Right ventricle myocardium inferior (tissue), 1 donor: ENCODE measurements around the gene MYBPHL. TPM values are rescaled to one million over a fixed set of nuclear protein-coding genes. Genes with fewer than 3 reads are reported as not detected.

ENCODE experiments used
- ATAC-seq: fragments of 200-7000 bp; cut with Tn5 transposase; one replicate; pipeline ENCODE4 v1.9.1; 2020; ENCODE audit warnings: mild to moderate bottlenecking, moderate library complexity
- DNase-seq: peaks from one replicate; pipeline ENCODE4 v3.0.0; 2021; ENCODE audit errors: missing footprints
- intact Hi-C: fragments of 100-400 bp; cut with DNase I; formaldehyde crosslinking; loops from one replicate; pipeline ENCODE4 v1.11.0; 2022
- total RNA-seq: library from RNA; stranded (reverse); fragmentation: NEBNext Ultra II Directional; extraction: Animal tissue kit (Norgen Biotek cat#: 25700); gene quantifications from one replicate; pipeline ENCODE4 v1.2.1, GENCODE V29; 2021
- donor health status: DM: no; HTN: yes; CAD: no; lungs with severe emphysema.

Gene MYBPHL
- total RNA-seq, 1 donor from 2014 or later: not detected

DNA sequence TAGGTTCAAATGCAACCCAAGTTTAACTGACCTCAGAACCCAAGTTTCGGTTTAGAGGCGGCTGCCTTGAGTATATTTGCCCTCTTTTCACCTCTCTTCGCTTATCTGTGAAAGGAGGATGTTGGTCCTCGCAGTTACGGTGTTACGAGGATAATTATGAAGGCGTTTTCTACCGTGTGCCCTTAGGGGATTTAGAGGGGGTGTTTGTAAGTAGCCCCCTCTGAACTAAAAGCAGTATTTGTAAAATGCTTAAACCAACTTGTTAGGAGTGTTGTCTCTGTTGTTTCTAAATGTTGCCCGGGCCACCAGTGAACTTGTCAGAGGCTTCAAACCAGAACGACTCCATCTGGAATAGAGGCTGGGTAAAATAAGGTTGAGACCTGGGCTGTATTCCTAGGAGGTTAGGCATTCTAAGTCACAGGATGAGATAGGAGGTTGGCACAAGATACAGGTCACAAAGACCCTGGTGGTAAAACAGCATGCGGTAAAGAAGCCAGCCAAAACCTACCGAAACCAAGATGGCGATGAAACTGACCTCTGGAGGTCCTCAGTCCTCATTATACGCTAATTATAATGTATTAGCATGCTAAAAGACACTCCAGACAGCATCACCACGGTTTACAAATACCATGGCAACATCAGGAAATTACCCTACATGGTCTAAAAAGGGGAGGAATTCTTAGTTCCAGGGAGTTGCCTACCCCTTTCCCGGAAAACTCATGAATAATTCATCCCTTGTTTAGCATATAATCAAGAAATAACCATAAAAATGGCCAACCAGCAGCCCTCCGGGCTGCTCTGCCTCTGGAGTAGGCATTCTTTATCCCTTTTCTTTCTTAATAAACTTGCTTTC is 22.8 kb downstream of the MYBPHL start:
- intact Hi-C loops: loop anchor here (5.0 kb wide), 2 partner anchors 68 to 248 kb away; no protein-coding TSS in a partner anchor
- DNase-seq (no peak), ATAC-seq (no peak)

DNA sequence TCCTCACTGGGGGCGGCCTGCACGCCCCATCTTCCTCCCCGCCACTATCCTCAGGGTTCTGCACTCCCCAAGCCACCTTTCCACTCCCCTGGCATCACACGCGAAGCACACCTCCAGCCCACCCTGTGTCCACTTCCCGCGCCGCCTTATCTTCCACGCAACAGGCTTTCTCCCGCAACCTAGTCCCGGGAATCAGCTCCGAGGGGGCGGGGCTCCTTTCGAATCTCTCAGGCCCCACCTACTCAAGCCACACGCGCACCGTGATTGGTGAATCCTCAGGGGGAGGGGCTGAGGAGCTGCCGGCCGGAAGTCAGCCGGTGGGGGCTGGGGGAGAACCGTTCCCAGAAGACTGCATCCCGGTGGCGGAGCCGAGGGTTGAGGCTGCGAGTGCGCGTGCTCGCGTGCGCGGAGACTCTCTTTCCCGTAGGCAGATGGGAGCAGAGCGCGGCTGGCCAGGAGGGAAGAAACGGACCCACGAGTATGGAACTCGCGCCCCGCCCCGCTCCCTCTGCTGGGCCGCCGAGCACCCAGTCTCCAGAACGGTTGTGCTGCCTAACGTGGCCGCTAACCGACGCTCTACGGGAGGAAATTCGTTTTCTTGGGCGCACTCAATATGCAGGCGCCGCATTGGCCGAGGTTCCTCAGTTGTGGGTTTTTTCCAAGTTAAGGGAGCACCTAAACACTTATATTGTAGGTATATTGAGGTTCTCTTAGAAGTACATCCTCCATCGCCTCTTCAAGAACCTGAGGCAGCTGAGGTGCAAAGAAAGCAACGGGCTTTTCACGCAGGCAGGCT is 23.7 kb downstream of the MYBPHL start, which contains the start of gene PSRC1:
Gene PSRC1 (minus strand): TSS at position 194 of the 796 bp plus-strand sequence.
- ATAC-seq (peak; percentile 99), DNase-seq (peak; percentile 97)
- intact Hi-C loops: loop anchor here (5.0 kb wide), 2 partner anchors 69 to 249 kb away; no protein-coding TSS in a partner anchor

DNA sequence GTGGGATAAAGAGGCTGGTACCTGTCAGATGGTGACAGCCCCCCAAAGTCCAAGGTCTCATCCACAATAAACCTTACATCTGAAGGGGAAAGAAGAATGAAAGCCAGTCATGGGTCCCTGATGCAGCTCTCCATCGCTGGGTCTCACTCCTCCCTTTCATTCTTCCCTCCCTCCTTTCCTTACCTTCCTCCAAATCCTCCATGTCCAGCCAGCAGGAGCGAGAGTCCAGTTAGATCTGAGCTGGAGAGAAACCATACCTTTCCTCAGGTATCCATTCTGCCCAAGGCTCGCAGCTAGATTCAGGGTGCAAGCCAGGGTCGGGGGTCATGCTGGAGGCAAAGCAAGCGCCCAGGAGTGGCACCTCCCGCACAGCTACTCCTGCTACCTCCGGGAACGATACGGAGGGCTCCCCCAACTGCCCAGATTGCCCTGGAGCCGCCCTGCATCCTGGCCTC is 24.3 kb downstream of the MYBPHL start:
- intact Hi-C loops: loop anchor here (5.0 kb wide), 2 partner anchors 70 to 250 kb away; no protein-coding TSS in a partner anchor
- DNase-seq (no peak), ATAC-seq (no peak)

DNA sequence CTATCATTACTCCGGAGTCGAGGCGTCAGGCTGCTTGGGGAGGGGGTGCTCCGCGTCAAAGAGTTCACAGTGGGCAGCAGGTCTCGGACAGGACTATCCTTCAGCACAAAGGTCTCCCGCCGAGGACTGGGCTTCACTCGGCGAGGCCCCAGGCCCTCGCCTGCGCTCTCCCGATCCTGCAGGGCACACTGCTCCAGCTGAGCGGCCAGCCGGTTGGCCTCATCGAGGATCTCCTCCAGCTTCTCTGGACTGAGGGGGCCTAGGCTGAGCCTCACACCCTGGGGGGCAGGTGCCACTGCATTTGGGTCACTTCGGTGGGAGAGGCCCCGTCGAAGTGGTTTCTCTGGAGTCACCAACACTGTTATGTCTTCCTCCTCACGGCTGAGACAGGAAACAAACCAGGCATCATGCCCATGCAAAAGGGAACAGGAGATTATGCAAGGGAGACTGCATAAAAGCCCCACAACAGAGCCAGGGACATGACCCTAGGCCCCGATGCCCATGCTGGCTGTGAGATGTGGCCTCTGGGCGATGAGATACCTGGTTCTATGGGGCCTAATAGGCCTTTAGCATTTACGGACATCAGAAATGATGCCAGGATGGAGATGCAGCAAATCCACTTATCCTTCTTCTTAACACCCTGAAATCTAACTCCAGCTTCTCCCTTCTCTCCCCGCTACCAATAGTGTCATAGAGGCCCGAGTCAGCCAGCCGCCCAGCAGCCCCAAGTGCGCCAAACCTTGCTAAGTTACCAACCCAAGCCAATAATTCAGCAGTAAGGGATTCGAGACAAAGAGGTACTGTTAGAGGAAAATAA is 24.9 kb downstream of the MYBPHL start:
- no peak for ATAC-seq
- no peak for DNase-seq
- intact Hi-C loops: loop anchor here (5.0 kb wide), 2 partner anchors 70 to 250 kb away; no protein-coding TSS in a partner anchor

DNA sequence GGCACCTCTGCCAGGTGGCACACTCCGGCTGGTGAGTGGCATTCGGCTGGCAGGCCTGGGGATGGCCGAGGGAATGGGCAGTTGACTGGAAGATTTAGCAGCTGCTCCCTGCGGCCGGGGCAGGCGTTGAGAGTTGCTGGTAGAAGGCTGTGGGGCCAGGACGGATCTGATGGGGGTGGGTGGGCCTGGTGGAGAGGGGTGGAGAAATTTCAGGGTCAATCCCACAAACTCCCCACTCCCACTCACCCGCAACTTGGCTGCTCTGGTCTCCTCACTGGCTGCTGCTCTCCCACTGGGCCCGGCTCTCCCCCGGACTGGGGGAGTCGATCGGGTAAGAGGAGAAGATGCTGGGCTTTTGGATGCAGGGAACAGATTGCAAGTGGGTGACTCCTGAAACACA is 25.9 kb downstream of the MYBPHL start:
- no peak for ATAC-seq
- intact Hi-C loops: loop anchor here (5.0 kb wide), 2 partner anchors 71 to 251 kb away; no protein-coding TSS in a partner anchor
- DNase-seq: no peak

DNA sequence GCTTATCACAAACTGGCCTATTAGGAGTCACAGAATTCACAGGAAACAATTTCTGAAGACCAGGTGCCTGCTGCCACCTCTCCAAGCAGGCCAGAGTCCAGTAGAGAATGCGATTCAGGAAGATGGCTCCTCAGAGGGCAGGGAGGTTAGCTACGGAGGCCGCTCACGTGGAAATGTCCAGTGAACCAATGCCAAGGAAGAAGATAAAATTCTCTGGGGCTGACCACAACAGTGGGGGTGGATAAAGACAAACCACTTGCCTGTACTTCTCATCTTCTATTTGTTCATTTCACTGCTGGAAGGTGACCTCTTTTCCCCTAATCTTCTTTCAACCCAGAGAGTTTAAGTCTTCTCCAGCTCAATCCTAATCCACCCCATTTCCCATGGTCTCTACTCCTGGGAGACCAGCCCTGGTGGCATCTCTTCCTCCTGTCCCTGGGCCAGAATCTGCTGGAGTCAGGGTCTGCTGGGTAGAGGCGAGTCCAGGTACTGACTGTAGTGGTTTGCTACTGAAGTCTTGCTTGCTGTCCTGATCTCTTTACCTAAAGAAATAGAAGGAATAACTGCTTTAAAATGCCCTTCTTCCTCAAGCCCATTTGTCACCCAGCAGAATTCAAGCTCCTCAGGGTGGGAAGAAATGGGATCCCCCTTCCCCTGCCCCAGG is 27.1 kb downstream of the MYBPHL start:
- DNase-seq (no peak), ATAC-seq (no peak)
- intact Hi-C loops: loop anchor here (5.0 kb wide), 2 partner anchors 73 to 253 kb away; no protein-coding TSS in a partner anchor

DNA sequence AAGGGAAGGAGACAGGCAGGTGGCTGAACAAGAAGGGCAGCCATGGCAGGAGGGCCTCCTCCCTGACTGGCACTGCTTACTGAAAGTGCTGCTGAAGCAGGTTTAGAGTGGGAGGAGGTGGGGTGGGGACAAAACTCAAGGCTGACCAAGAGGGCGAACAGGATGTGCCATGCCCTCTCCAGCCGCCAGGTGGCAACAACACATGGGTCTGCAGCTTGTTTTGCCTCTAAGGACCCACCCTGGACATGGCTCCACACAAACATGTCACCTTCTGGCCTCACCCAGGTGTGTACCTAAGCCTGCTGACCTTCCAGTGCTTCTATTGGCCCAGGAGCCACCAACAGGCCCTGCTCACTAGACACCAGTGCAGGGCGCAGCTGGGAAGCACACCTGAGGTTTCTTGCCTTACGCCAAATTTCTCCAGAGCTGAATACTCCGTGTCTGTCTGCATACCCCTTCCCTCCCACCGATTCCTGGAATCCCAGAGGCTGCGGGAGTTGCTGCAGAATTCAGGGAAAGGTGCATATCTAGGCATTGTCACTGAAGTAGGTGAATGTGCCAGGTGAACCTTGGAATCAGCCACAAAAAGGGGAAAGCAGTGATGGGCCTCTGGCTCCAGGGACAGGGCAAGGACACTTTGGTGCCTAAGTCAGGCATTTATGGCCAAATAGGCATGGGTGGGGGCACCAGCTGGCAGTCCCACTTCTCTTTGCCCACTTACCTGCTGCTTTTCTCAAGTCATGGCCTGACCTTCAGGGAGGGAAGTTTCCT is 29.2 kb downstream of the MYBPHL start:
- ATAC-seq: peak; percentile 68
- intact Hi-C loops: loop anchor here (1.0 kb wide), 1 partner anchor 122 kb away; no protein-coding TSS in a partner anchor
- DNase-seq: peak; percentile 86

DNA sequence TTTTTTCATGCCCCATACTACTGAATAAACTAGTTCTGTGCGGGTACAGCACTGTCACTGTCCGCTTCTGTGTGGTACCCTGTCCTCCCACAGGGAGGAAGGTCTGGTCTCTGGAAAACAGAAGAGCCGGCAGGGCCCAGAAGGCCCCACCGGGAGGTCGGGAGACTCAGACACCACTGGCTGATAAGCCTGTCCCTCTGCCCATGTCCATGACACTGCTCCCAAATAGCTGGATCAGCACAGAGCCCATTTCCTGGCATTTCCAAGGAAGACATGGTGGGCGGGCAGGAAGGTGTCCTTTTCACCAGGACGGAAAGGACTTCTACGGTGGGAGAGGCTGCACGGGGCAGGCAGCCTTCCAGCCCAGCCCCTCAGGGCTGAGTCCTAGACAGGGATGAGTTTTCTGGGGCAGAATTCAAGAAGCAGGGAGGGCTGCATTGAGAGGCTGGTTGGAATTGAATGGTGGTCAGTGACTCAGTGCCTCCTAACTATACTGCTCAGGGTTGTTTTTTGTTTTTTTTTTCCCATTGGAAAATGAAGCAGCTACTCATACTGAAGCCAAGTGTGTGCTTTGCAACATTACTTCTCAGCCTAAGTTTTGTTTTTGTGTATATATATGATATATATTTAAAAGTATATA is 31.0 kb downstream of the MYBPHL start:
- ATAC-seq: no peak
- intact Hi-C loops: no loop called here
- peak; percentile 9 for DNase-seq

DNA sequence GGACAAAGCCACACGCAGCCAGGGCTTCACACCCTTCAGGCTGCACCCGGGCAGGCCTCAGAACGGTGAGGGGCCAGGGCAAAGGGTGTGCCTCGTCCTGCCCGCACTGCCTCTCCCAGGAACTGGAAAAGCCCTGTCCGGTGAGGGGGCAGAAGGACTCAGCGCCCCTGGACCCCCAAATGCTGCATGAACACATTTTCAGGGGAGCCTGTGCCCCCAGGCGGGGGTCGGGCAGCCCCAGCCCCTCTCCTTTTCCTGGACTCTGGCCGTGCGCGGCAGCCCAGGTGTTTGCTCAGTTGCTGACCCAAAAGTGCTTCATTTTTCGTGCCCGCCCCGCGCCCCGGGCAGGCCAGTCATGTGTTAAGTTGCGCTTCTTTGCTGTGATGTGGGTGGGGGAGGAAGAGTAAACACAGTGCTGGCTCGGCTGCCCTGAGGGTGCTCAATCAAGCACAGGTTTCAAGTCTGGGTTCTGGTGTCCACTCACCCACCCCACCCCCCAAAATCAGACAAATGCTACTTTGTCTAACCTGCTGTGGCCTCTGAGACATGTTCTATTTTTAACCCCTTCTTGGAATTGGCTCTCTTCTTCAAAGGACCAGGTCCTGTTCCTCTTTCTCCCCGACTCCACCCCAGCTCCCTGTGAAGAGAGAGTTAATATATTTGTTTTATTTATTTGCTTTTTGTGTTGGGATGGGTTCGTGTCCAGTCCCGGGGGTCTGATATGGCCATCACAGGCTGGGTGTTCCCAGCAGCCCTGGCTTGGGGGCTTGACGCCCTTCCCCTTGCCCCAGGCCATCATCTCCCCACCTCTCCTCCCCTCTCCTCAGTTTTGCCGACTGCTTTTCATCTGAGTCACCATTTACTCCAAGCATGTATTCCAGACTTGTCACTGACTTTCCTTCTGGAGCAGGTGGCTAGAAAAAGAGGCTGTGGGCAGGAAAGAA is 32.0 kb downstream of the MYBPHL start:
- DNase-seq (peak; percentile 66), ATAC-seq (peak; percentile 52)
- intact Hi-C loops: no loop called here

DNA sequence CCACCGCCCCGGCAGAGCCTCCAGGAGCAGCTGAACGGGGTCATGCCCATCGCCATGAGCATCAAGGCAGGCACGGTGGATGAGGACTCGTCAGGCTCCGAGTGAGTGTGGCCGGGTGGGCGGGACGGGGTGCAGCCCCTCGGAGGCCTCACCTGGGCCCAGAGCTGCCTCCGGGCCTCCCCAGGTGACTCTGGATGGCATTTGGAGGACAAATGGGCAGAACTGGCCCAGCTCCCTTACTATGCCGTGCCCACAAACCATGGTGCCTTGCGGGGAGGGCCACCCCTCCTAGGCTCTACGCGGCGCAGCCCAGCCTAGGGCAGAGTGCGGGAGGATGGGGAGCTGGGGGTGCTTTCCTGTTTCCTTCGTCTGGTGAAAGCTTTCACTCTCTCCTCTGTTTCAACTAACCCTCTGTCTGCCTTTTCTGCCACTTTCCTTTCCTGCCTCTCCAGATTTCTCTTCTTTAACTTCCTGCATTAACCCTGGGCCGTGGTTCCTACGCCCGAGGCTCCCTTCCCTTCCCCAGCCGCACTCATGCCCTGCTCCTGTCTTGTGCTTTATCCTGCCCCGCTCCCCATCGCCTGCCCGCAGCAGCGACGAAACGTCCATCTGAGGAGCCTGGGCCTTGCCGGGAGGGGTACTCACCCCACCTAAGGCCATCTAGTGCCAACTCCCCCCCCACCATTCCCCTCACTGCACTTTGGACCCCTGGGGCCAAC is 33.1 kb downstream of the MYBPHL start:
- ATAC-seq (no peak), DNase-seq (peak; percentile 59)
- intact Hi-C loops: no loop called here

DNA sequence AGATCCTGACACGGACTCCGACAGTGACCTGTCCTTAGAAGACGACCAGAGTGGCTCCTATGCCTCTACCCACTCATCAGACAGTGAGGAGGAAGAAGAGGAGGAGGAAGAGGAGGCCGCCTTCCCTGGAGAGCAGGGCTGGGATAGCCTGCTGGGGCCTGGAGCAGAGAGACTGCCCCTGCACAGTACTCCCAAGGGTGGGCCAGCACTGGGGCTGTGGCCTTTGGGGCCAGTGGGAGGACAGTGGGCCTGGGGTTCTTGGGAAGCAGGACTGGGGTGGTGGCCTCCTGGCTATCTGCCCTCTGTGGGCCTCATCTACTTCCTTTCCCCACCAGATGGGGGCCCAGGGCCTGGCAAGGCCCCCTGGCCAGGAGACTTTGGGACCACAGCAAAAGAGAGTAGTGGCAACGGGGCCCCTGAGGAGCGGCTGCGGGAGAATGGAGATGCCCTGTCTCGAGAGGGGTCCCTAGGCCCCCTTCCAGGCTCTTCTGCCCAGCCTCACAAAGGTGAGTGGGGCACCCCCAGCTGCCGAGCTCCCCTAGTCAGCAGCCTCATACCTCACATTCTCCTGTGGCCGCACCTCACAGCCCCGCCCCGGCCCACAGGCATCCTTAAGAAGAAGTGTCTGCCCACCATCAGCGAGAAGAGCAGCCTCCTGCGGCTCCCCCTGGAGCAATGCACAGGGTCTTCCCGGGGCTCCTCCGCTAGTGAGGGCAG is 33.8 kb downstream of the MYBPHL start:
- intact Hi-C loops: no loop called here
- no peak for ATAC-seq
- DNase-seq: peak; percentile 51

DNA sequence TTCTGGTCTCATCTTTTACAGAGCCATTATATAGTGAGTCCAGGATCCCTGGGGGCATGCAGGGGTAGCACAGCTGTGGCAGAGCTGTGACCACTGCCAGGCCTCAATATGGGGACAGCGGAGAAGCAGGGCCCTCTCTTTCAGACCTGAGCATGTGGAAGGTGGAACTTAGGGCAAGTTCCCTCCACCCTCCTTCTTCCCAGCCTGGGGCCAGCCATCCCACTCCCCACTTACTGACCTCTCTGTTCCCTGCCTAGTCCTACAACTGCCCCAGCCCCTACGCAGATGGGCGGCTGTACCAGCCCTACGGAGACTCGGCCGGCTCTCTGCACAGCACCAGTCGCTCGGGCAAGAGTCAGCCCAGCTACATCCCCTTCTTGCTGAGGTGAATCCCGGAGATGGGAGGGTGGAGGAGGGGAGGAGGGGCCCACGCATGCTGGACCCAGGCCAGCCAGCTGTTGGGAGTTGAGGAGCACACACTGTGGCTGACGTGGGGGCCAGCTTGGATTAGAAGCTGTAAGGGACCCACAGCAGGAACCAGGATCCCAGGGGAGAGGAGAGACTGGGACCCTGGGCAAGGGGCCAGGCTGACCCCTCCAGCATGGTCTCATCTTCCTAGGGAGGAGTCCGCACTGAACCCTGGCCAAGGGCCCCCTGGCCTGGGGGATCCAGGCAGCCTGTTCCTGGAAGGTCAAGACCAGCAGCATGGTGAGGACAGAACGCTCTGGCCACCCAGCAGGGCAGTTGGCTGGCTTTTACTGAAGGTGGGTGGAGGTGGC is 34.6 kb downstream of the MYBPHL start:
- no peak for ATAC-seq
- DNase-seq: peak; percentile 21

DNA sequence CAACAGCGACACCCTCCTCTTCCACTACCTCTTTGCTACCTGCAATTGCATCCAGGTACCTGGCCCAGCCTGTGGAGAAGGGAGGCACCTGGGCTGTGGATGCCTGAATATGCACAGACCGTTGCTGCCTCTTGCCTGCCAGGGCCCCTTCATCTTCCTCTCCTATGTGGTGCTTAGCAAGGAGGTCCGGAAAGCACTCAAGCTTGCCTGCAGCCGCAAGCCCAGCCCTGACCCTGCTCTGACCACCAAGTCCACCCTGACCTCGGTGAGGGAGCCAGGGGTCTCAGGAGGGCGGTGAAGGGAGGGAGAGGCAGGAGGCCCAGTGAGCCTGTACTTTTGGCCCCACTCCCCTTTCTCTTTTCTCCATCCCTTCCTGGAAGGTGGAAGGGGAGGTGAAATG is 35.4 kb downstream of the MYBPHL start:
- intact Hi-C loops: no loop called here
- DNase-seq: no peak

More for the DNA sequence above, 34.6 kb downstream of the MYBPHL start:
- intact Hi-C loops: no loop called here

More for the DNA sequence above, 35.4 kb downstream of the MYBPHL start:
- ATAC-seq: no peak
